ENCODE results near the gene ARFGAP1. TPM values are rescaled to one million over a fixed set of nuclear protein-coding genes. Genes with fewer than 3 reads are reported as not detected.

Gene ARFGAP1
- total RNA-seq, 1 donor from 2014 or later, result 220 TPM

GRCh38 chr20:63277466-63278272, 5.1 kb downstream of the ARFGAP1 start:
- Histone ChIP-seq H3K9me3 (ENCODE audit: insufficient read depth, low read depth, low read length) (no peaks in the 10 kb centered on the region), H2AFZ (ENCODE audit: low read depth, low read length) (no peak overlapping the region), H3K4me1 (ENCODE audit: insufficient read depth, low read length) (peaks cover 10% of the 10 kb centered on the region), H3K4me3 (ENCODE audit: insufficient read depth, low read depth, low read length) (no peak overlapping the region), H3K36me3 (ENCODE audit: insufficient read depth, low read length) (peaks cover 33% of the 10 kb centered on the region), H4K20me1 (ENCODE audit: insufficient read depth, low read length) (peaks cover 95% of the 10 kb centered on the region), H3K79me2 (ENCODE audit: insufficient read depth, low read length) (peaks cover 94% of the 10 kb centered on the region), H3K27ac (ENCODE audit: low read depth, low read length) (no peak overlapping the region), H3K9ac (ENCODE audit: low read length) (no peak overlapping the region), H3K27me3 (ENCODE audit: insufficient read depth, low read length) (no peaks in the 10 kb centered on the region), H3K4me2 (ENCODE audit: low read length) (no peak overlapping the region)
- H3K27ac Mint-ChIP-seq (ENCODE audit: unreplicated experiment), result peak overlapping the region; percentile 53
- H3K36me3 Mint-ChIP-seq (ENCODE audit: low read depth, unreplicated experiment), result peaks cover 16% of the 10 kb centered on the region
- no peaks in the 10 kb centered on the region for H3K27me3 Mint-ChIP-seq (ENCODE audit: low read depth, unreplicated experiment)
- TF ChIP-seq, protein P1, sequence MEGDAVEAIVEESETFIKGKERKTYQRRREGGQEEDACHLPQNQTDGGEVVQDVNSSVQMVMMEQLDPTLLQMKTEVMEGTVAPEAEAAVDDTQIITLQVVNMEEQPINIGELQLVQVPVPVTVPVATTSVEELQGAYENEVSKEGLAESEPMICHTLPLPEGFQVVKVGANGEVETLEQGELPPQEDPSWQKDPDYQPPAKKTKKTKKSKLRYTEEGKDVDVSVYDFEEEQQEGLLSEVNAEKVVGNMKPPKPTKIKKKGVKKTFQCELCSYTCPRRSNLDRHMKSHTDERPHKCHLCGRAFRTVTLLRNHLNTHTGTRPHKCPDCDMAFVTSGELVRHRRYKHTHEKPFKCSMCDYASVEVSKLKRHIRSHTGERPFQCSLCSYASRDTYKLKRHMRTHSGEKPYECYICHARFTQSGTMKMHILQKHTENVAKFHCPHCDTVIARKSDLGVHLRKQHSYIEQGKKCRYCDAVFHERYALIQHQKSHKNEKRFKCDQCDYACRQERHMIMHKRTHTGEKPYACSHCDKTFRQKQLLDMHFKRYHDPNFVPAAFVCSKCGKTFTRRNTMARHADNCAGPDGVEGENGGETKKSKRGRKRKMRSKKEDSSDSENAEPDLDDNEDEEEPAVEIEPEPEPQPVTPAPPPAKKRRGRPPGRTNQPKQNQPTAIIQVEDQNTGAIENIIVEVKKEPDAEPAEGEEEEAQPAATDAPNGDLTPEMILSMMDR (IDR thresholded peaks at IDR 0.05; ENCODE audit: insufficient read depth, low read depth, low read length), result no peak
- TF ChIP-seq EZH2 (IDR thresholded peaks at IDR 0.05; ENCODE audit: insufficient read depth, low read length), result no peak
- FAIRE-seq, result no peak
- no peaks in the 10 kb centered on the region for H3K9me3 Mint-ChIP-seq (ENCODE audit: unreplicated experiment)
- peaks cover 21% of the 10 kb centered on the region for H3K4me1 Mint-ChIP-seq (ENCODE audit: low read depth, unreplicated experiment)
- DNase-seq (ENCODE audit: low read depth), result no peak
- H3K4me3 Mint-ChIP-seq (ENCODE audit: unreplicated experiment), result no peak overlapping the region

- no peak overlapping the region for H3K4me2 ChIP-seq (ENCODE audit: low read length)
- no peaks in the 10 kb centered on the region for H3K27me3 Mint-ChIP-seq (ENCODE audit: low read depth, unreplicated experiment)
- H2AFZ ChIP-seq (ENCODE audit: low read depth, low read length), result no peak overlapping the region
- no peak overlapping the region for H3K4me3 Mint-ChIP-seq (ENCODE audit: unreplicated experiment)
- H3K9me3 ChIP-seq (ENCODE audit: insufficient read depth, low read depth, low read length), result no peaks in the 10 kb centered on the region
- FAIRE-seq (no peak), DNase-seq (ENCODE audit: low read depth) (no peak)
- peaks cover 99% of the 10 kb centered on the region for H4K20me1 ChIP-seq (ENCODE audit: insufficient read depth, low read length)
- H3K27ac Mint-ChIP-seq (ENCODE audit: unreplicated experiment), result no peak overlapping the region
- H3K4me3 ChIP-seq (ENCODE audit: insufficient read depth, low read depth, low read length), result no peak overlapping the region
- H3K27me3 ChIP-seq (ENCODE audit: insufficient read depth, low read length), result no peaks in the 10 kb centered on the region
- H3K36me3 ChIP-seq (ENCODE audit: insufficient read depth, low read length), result peaks cover 36% of the 10 kb centered on the region
- no peak overlapping the region for H3K9ac ChIP-seq (ENCODE audit: low read length)
- peaks cover 20% of the 10 kb centered on the region for H3K4me1 Mint-ChIP-seq (ENCODE audit: low read depth, unreplicated experiment)
- peaks cover 10% of the 10 kb centered on the region for H3K4me1 ChIP-seq (ENCODE audit: insufficient read depth, low read length)
- TF ChIP-seq EZH2 (IDR thresholded peaks at IDR 0.05; ENCODE audit: insufficient read depth, low read length), result no peak
- TF ChIP-seq, protein P1 (IDR thresholded peaks at IDR 0.05; ENCODE audit: insufficient read depth, low read depth, low read length), result no peak
- H3K9me3 Mint-ChIP-seq (ENCODE audit: unreplicated experiment), result no peaks in the 10 kb centered on the region
- H3K27ac ChIP-seq (ENCODE audit: low read depth, low read length), result no peak overlapping the region
- peaks cover 16% of the 10 kb centered on the region for H3K36me3 Mint-ChIP-seq (ENCODE audit: low read depth, unreplicated experiment)
- peaks cover 92% of the 10 kb centered on the region for H3K79me2 ChIP-seq (ENCODE audit: insufficient read depth, low read length)
Observed at GRCh38 chr20:63278661-63279060, 6.0 kb downstream of the ARFGAP1 start.

- Histone ChIP-seq H3K79me2 (ENCODE audit: insufficient read depth, low read length) (peaks cover 84% of the 10 kb centered on the region), H3K36me3 (ENCODE audit: insufficient read depth, low read length) (peaks cover 36% of the 10 kb centered on the region), H3K4me1 (ENCODE audit: insufficient read depth, low read length) (peaks cover 2% of the 10 kb centered on the region), H3K4me3 (ENCODE audit: insufficient read depth, low read depth, low read length) (no peak overlapping the region), H3K27me3 (ENCODE audit: insufficient read depth, low read length) (no peaks in the 10 kb centered on the region), H3K9ac (ENCODE audit: low read length) (no peak overlapping the region), H3K9me3 (ENCODE audit: insufficient read depth, low read depth, low read length) (no peaks in the 10 kb centered on the region), H3K27ac (ENCODE audit: low read depth, low read length) (no peak overlapping the region), H4K20me1 (ENCODE audit: insufficient read depth, low read length) (peaks cover 100% of the 10 kb centered on the region), H3K4me2 (ENCODE audit: low read length) (no peak overlapping the region), H2AFZ (ENCODE audit: low read depth, low read length) (no peak overlapping the region)
- Mint-ChIP-seq H3K4me1 (ENCODE audit: low read depth, unreplicated experiment) (peaks cover 9% of the 10 kb centered on the region), H3K9me3 (ENCODE audit: unreplicated experiment) (no peaks in the 10 kb centered on the region), H3K4me3 (ENCODE audit: unreplicated experiment) (no peak overlapping the region), H3K27ac (ENCODE audit: unreplicated experiment) (no peak overlapping the region), H3K36me3 (ENCODE audit: low read depth, unreplicated experiment) (peaks cover 14% of the 10 kb centered on the region), H3K27me3 (ENCODE audit: low read depth, unreplicated experiment) (no peaks in the 10 kb centered on the region)
- no peak for TF ChIP-seq EZH2 (IDR thresholded peaks at IDR 0.05; ENCODE audit: insufficient read depth, low read length)
- TF ChIP-seq, protein P1 (IDR thresholded peaks at IDR 0.05; ENCODE audit: insufficient read depth, low read depth, low read length), result no peak
- no peak for DNase-seq (ENCODE audit: low read depth)
- FAIRE-seq, result no peak
Observed at GRCh38 chr20:63279931-63280330, 7.3 kb downstream of the ARFGAP1 start.
